Activated CD8-positive, alpha-beta T cell treated with anti-CD3 and anti-CD28 coated beads for 36 hours (primary cell): ENCODE results near the gene ZDHHC24. TPM values are rescaled to one million over a fixed set of nuclear protein-coding genes. Genes with fewer than 3 reads are reported as not detected.

Experiments used
- ATAC-seq: fragments of 200-7000 bp; cut with Tn5 transposase; one replicate; pipeline ENCODE4 v1.10.0; 2021; ENCODE audit warnings: mild to moderate bottlenecking, moderate library complexity
- CTCF ChIA-PET: fragments of 350-600 bp; sonication (Branson Sonifier 250); formaldehyde crosslinking; loops from one replicate; lab custom pipeline; 2021; ENCODE audit warnings: antibody characterized with exemption; lab: Charles Lee
- POLR2A ChIA-PET: fragments of 350-600 bp; sonication (Branson Sonifier 250); formaldehyde crosslinking; loops from one replicate; lab custom pipeline; 2021; ENCODE audit warnings: antibody characterized with exemption; lab: Charles Lee
- DNase-seq: peaks from one replicate; pipeline ENCODE4 v3.0.0-alpha.2; 2020
- H3K27ac Mint-ChIP-seq: one replicate; pipeline ENCODE4 v1.8.0; 2021; ENCODE audit warnings: mild to moderate bottlenecking, mixed read lengths
- H3K27me3 Mint-ChIP-seq: one replicate; pipeline ENCODE4 v1.8.0; 2021; ENCODE audit warnings: mixed read lengths
- H3K36me3 Mint-ChIP-seq: one replicate; pipeline ENCODE4 v1.8.0; 2021; ENCODE audit warnings: low read depth, mixed read lengths
- H3K4me1 Mint-ChIP-seq: one replicate; pipeline ENCODE4 v1.8.0; 2021; ENCODE audit warnings: low read depth, mixed read lengths
- H3K4me3 Mint-ChIP-seq: one replicate; pipeline ENCODE4 v1.8.0; 2021; ENCODE audit warnings: mild to moderate bottlenecking, moderate library complexity, mixed read lengths
- H3K9me3 Mint-ChIP-seq: one replicate; pipeline ENCODE4 v1.8.0; 2021; ENCODE audit warnings: mixed read lengths
- CTCF ChIP-seq: fragments of 200-600 bp; IDR thresholded peaks from one replicate; pipeline ENCODE4 v1.8.0; 2022; ENCODE audit warnings: antibody characterized with exemption, mild to moderate bottlenecking
- intact Hi-C: fragments of 100-400 bp; cut with micrococcal nuclease; formaldehyde crosslinking; loops from one replicate; pipeline ENCODE4 v1.10.0; 2022
- total RNA-seq, 2 experiments: library from RNA; stranded (reverse); gene quantifications; one replicate each; pipeline ENCODE4 v1.2.3, GENCODE V29; 2021

Gene ZDHHC24
- total RNA-seq, 2 experiments from 2014 or later: 13.2 to 14.0 TPM

- CTCF ChIA-PET: interaction anchor here (0.6 to 3.2 kb wide), 16 partner anchors 8 to 198 kb away, joined by 3 to 36 read pairs (median 6); partner anchors contain the start of genes BBS1, MRPL11, NPAS4 and PELI3
- POLR2A ChIA-PET: interaction anchor here (0.6 to 2.2 kb wide), 10 partner anchors 9 to 268 kb away, joined by 3 to 11 read pairs (median 4); partner anchors contain the start of genes CTSF and MRPL11
- H3K36me3 Mint-ChIP-seq: peaks cover 8% of the 10 kb centered on the region
- TF ChIP-seq CTCF: no peak
- intact Hi-C loops: loop anchor here (10.0 kb wide), 1 partner anchor 64 kb away; the partner anchor contains the start of genes ACTN3 and ZDHHC24
- H3K27me3 Mint-ChIP-seq: no peaks in the 10 kb centered on the region
- ATAC-seq (peak; percentile 98), DNase-seq (peak; percentile 98)
- H3K9me3 Mint-ChIP-seq: no peaks in the 10 kb centered on the region
- H3K4me1 Mint-ChIP-seq: peaks cover 29% of the 10 kb centered on the region
- H3K4me3 Mint-ChIP-seq: peak within 1 kb of the TSS; percentile 83
- H3K27ac Mint-ChIP-seq: peak within 1 kb of the TSS; percentile 91
Observed at GRCh38 chr11:66480117-66480938, 65.5 kb downstream of the ZDHHC24 start, which contains the start of gene DPP3. Gene DPP3 (plus strand): TSS chr11:66480434. CDS start chr11:66482201, 1,767 bp downstream.

GRCh38 chr11:66479394-66480116 lies 66.3 kb downstream of the ZDHHC24 start:
- Mint-ChIP-seq H3K9me3 (no peaks in the 10 kb centered on the region), H3K27ac (peak overlapping the region; percentile 91), H3K4me3 (peak overlapping the region; percentile 83), H3K36me3 (peaks cover 8% of the 10 kb centered on the region), H3K4me1 (peaks cover 26% of the 10 kb centered on the region), H3K27me3 (no peaks in the 10 kb centered on the region)
- intact Hi-C loops: loop anchor here (5.0 to 10.0 kb wide), 2 partner anchors 65 to 72 kb away; partner anchors contain the start of genes ACTN3 and ZDHHC24
- ChIA-PET CTCF (interaction anchor here (0.7 to 3.2 kb wide), 32 partner anchors 8 to 198 kb away, joined by 3 to 36 read pairs (median 4); partner anchors contain the start of genes BBS1, CTSF, MRPL11 and NPAS4), POLR2A (interaction anchor here (0.6 to 2.2 kb wide), 15 partner anchors 9 to 933 kb away, joined by 3 to 11 read pairs (median 3); partner anchors contain the start of genes CTSF, MRPL11, PELI3 and SLC29A2)
- TF ChIP-seq CTCF: no peak
- ATAC-seq: no peak
- DNase-seq: no peak

GRCh38 chr11:66478729-66479393 lies 67.0 kb downstream of the ZDHHC24 start:
- DNase-seq (peak; percentile 68), ATAC-seq (no peak)
- intact Hi-C loops: loop anchor here (5.0 kb wide), 1 partner anchor 72 kb away; no protein-coding TSS in a partner anchor
- ChIA-PET CTCF (interaction anchor here (0.7 to 3.2 kb wide), 23 partner anchors 8 to 166 kb away, joined by 3 to 36 read pairs (median 3); partner anchors contain the start of genes CTSF, MRPL11 and PELI3), POLR2A (interaction anchor here (0.9 to 2.1 kb wide), 5 partner anchors 12 to 108 kb away, joined by 3 to 10 read pairs (median 4); partner anchors contain the start of genes PELI3 and SLC29A2)
- Mint-ChIP-seq H3K36me3 (peaks cover 8% of the 10 kb centered on the region), H3K9me3 (no peaks in the 10 kb centered on the region), H3K27ac (peak overlapping the region; percentile 91), H3K4me1 (peaks cover 26% of the 10 kb centered on the region), H3K4me3 (peak overlapping the region; percentile 83), H3K27me3 (no peaks in the 10 kb centered on the region)
- peak; percentile 95 for TF ChIP-seq CTCF
